Esophagus squamous epithelium (tissue), 5 donors: Measurements from ENCODE around the gene TPRG1. TPM values are rescaled to one million over a fixed set of nuclear protein-coding genes. Genes with fewer than 3 reads are reported as not detected.

Experiments used
- DNase-seq: peaks from one replicate; lab custom pipeline; 2025; lab: John Stamatoyannopoulos, UW
- H3K27ac ChIP-seq, 4 donors: fragments of 200-600 bp; sonication (generic); one replicate each; pipeline ENCODE4 v1.5.1; 2016 to 2019; ENCODE audit warnings: mild to moderate bottlenecking in 1 of 4
- H3K27me3 ChIP-seq, 4 donors: fragments of 200-600 bp; sonication (generic); 1 replicate in 3 of 4; 2 replicates in 1 of 4; pipeline versions ENCODE4 v1.5.1 to v1.6.0; 2017 to 2021; ENCODE audit warnings: antibody characterized with exemption in 1 of 4
- H3K36me3 ChIP-seq, 3 donors: fragments of 200-600 bp; sonication (generic); one replicate each; pipeline ENCODE4 v1.5.1; 2016 to 2019
- H3K4me1 ChIP-seq, 3 donors: fragments of 200-600 bp; sonication (generic); one replicate each; pipeline ENCODE4 v1.5.1; 2017 to 2019
- H3K4me3 ChIP-seq, 4 donors: fragments of 200-600 bp; sonication (generic); 1 replicate in 3 of 4; 2 replicates in 1 of 4; pipeline ENCODE4 v1.5.1; 2016 to 2019; ENCODE audit warnings: mild to moderate bottlenecking in 2 of 4, moderate library complexity in 1 of 4
- H3K9me3 ChIP-seq, 3 donors: fragments of 200-600 bp; sonication (generic); one replicate each; pipeline ENCODE4 v1.5.1; 2016 to 2019
- POLR2A ChIP-seq, 4 donors: fragments of 450-650 bp; IDR thresholded peaks; one replicate each; pipeline ENCODE4 v1.6.1; 2017; ENCODE audit warnings: antibody characterized with exemption in 4 of 4, mild to moderate bottlenecking in 4 of 4, moderate library complexity in 3 of 4
- WGBS, 2 donors: methylation state at CpG; one replicate each; pipeline ENCODE4 v1.1.5; 2018; 5-methylcytosine and 5-hydroxymethylcytosine counted together
- intact Hi-C: fragments of 100-400 bp; cut with DNase I; formaldehyde crosslinking; loops from one replicate; pipeline ENCODE4 v1.15.0; 2022
- total RNA-seq, 4 donors: library from RNA; depleted of rRNA; stranded (reverse); fragments of >200 nt; gene quantifications; one replicate each; pipeline ENCODE4 v1.1.0, GENCODE V29; 2016
- TF ChIP-seq, protein P1 (sequence below), 6 experiments: fragments of 450-650 bp in 4 of 6; fragments of 200-600 bp in 2 of 6; sonication (generic) in 2 of 6; IDR thresholded peaks; one replicate each; pipeline ENCODE4 v1.5.1; 2016 to 2019; ENCODE audit warnings: antibody characterized with exemption in 6 of 6, mild to moderate bottlenecking in 4 of 6, moderate library complexity in 4 of 6
- donor health status: DM: yes; HTN: yes; CAD: no.

TPRG1 gene
- total RNA-seq, 4 donors from 2014 or later = 15.1 to 23.3 (median 22.1) TPM

DNA sequence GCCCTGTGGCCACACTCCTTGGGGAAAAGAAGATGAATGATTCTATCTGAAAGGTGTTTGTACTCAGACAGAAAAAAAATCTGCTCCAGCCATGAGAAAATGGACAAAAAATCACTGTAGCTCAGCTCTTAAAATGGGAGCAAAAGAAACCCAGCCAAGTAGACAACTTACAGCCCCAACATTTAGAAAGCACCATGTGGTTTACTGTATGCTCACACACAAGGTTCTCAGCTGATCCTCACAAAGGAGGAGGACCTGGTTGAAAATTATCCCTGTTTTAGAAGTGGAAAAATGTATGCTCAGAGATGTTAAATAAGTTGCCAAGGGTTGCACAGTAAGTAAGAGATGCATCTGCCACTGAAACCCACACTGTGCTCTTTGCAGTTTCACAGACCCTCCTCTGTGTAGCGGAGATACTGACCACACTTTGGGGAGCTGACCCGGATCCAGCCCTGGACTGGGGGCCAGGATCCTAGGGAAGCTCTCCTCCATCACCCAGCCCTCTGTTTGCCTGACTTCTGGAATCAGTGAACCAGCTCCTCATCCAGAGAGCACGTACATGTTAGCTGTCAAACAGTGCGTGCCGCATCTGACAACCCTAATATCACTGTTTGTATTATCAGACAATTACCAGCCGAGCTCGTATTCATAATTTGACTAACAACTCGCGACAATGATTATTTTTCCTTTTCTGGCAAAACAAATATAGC is 32.7 kb upstream of the TPRG1 start:
- no peak for DNase-seq
- Histone ChIP-seq H3K27me3 (no peaks in the 10 kb centered on the region), H3K9me3 (no peaks in the 10 kb centered on the region), H3K36me3 (no peaks in the 10 kb centered on the region), H3K4me1 (peaks cover 0 to 13% (median 0%) of the 10 kb centered on the region in 3 donors), H3K4me3 (no peak overlapping the region), H3K27ac (no peak overlapping the region)
- WGBS, 2 donors = 67 to 83% methylated on average over 9 of the region's 9 CpGs
- TF ChIP-seq, protein P1, sequence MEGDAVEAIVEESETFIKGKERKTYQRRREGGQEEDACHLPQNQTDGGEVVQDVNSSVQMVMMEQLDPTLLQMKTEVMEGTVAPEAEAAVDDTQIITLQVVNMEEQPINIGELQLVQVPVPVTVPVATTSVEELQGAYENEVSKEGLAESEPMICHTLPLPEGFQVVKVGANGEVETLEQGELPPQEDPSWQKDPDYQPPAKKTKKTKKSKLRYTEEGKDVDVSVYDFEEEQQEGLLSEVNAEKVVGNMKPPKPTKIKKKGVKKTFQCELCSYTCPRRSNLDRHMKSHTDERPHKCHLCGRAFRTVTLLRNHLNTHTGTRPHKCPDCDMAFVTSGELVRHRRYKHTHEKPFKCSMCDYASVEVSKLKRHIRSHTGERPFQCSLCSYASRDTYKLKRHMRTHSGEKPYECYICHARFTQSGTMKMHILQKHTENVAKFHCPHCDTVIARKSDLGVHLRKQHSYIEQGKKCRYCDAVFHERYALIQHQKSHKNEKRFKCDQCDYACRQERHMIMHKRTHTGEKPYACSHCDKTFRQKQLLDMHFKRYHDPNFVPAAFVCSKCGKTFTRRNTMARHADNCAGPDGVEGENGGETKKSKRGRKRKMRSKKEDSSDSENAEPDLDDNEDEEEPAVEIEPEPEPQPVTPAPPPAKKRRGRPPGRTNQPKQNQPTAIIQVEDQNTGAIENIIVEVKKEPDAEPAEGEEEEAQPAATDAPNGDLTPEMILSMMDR (IDR thresholded peaks at IDR 0.05) = no peak
- no peak for TF ChIP-seq POLR2A (IDR thresholded peaks at IDR 0.05)
- intact Hi-C loops = no loop called here

- no peaks in the 10 kb centered on the region for H3K9me3 ChIP-seq
- H3K27me3 ChIP-seq = no peaks in the 10 kb centered on the region
- intact Hi-C loops = no loop called here
- 52 to 76% methylated on average over 6 of the region's 6 CpGs for WGBS, 2 donors
- H3K36me3 ChIP-seq = no peaks in the 10 kb centered on the region
- H3K4me1 ChIP-seq = peaks cover 0 to 18% (median 3%) of the 10 kb centered on the region in 3 donors
- H3K4me3 ChIP-seq = no peak overlapping the region
- TF ChIP-seq POLR2A (IDR thresholded peaks at IDR 0.05) = no peak
- TF ChIP-seq, protein P1 (IDR thresholded peaks at IDR 0.05) = no peak
- no peak for DNase-seq
- no peak overlapping the region for H3K27ac ChIP-seq
Observed at GRCh38 chr3:189139611-189139940, 32.2 kb upstream of the TPRG1 start.

DNA sequence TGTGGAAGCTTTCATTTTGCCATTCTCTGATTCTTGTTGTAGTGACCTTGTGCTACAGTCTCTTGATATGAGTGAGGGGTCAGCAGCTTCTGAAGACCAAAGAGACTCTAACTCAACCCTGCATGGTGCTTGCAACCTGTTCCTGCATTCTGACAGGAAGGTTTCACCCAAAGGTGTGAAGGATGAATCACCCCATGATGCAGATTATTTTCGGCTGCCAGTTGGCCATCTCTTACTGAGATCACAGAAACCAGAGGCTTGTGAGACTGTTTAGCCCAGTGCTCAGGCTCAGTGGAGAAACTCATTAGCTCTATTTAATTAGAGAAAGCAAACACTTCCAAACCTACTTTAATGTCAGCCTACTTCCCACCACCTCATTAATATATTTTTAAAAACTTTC is 29.2 kb upstream of the TPRG1 start:
- intact Hi-C loops = loop anchor here (10.0 kb wide), 1 partner anchor 1408 kb away; no protein-coding TSS in a partner anchor
- Histone ChIP-seq H3K4me1 (peaks cover 0 to 18% (median 3%) of the 10 kb centered on the region in 3 donors), H3K27me3 (no peaks in the 10 kb centered on the region), H3K27ac (peak overlapping the region in 1 of 4 donors; percentile 45), H3K36me3 (no peaks in the 10 kb centered on the region), H3K9me3 (no peaks in the 10 kb centered on the region), H3K4me3 (no peak overlapping the region)
- 38 to 50% methylated on average over 1 of the region's 1 CpG for whole genome bisulfite sequencing, 2 donors
- DNase-seq = no peak
- TF ChIP-seq POLR2A (IDR thresholded peaks at IDR 0.05) = no peak
- TF ChIP-seq, protein P1 (IDR thresholded peaks at IDR 0.05) = no peak

DNA sequence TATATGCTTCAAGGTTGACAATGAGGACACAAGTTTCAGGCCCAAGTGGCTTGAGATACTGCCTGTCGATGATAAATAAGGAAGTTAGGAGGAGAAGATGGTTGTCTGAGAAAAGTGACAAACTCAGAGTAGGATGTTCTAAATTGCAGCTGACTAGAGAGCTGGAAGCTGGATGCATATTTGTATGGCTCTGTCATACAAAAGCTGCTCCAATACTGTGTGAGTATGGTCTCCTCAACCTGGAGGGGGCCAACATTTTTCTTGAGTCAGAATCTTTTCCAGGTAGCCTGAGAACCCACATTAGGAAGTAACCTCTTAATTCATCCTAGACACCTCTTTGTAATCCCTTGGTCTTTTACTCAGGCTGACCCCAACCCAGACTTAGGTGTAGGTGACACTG is 28.4 kb upstream of the TPRG1 start:
- Histone ChIP-seq H3K4me1 (peaks cover 0 to 26% (median 7%) of the 10 kb centered on the region in 3 donors), H3K27ac (peak overlapping the region in 2 of 4 donors; percentile 3 to 66), H3K9me3 (no peaks in the 10 kb centered on the region), H3K36me3 (no peaks in the 10 kb centered on the region), H3K4me3 (no peak overlapping the region), H3K27me3 (no peaks in the 10 kb centered on the region)
- 58 to 81% methylated on average over 1 of the region's 1 CpG for WGBS, 2 donors
- no peak for DNase-seq
- intact Hi-C loops = loop anchor here (10.0 kb wide), 1 partner anchor 1409 kb away; no protein-coding TSS in a partner anchor
- TF ChIP-seq, protein P1 (IDR thresholded peaks at IDR 0.05) = no peak
- no peak for TF ChIP-seq POLR2A (IDR thresholded peaks at IDR 0.05)

DNA sequence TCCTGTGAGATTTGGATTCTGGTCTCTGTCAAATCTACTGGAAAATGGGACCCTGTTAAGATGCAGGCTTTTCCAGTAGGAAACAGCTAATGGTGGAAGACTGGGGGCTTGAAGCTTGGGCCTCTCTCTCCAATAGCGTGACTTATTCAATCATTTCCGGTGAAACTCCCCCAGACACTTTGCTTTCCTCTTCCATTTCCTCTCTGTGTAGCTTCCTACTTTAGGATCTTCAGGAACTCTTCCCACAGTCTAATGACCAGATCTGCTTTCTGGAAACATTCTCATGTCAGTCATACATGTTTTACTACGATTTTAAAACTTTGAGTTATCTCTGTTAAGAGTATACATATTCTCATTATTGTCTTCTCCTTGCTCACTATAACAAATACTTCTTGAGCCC is 28.0 kb upstream of the TPRG1 start:
- TF ChIP-seq, protein P1 (IDR thresholded peaks at IDR 0.05) = no peak
- TF ChIP-seq POLR2A (IDR thresholded peaks at IDR 0.05) = no peak
- H3K4me1 ChIP-seq = peaks cover 0 to 26% (median 7%) of the 10 kb centered on the region in 3 donors
- DNase-seq = no peak
- H3K27ac ChIP-seq = peak overlapping the region; percentile 3 to 66 (median 60)
- H3K9me3 ChIP-seq = no peaks in the 10 kb centered on the region
- no peaks in the 10 kb centered on the region for H3K27me3 ChIP-seq
- H3K4me3 ChIP-seq = no peak overlapping the region
- H3K36me3 ChIP-seq = no peaks in the 10 kb centered on the region
- intact Hi-C loops = loop anchor here (10.0 kb wide), 1 partner anchor 1409 kb away; no protein-coding TSS in a partner anchor
- WGBS, 2 donors = 79 to 83% methylated on average over 3 of the region's 3 CpGs
